Hematopoietic multipotent progenitor cell treated with erythropoietin and hydrocortisone succinate and interleukin-3 and kit ligand, for 15 days (in vitro differentiated cells): Measurements from ENCODE around the gene ASB18.

ENCODE experiments used
- DNase-seq: peaks from one replicate; pipeline ENCODE4 v3.0.0-alpha.2; 2015; ENCODE audit warnings: low spot score

The ASB18 gene

GRCh38 chr2:236240228-236240990 lies 23.8 kb downstream of the ASB18 start:
- no peak for DNase-seq

GRCh38 chr2:236239276-236240065 lies 24.7 kb downstream of the ASB18 start:
- DNase-seq = no peak

GRCh38 chr2:236238751-236239150 lies 25.5 kb downstream of the ASB18 start:
- no peak for DNase-seq

- no peak for DNase-seq
Observed at GRCh38 chr2:236237468-236238190, 26.6 kb downstream of the ASB18 start.

GRCh38 chr2:236236559-236237452 lies 27.4 kb downstream of the ASB18 start:
- no peak for DNase-seq

- DNase-seq = no peak
Observed at GRCh38 chr2:236229186-236229585, 35.0 kb downstream of the ASB18 start.

- DNase-seq = no peak
Observed at GRCh38 chr2:236223675-236224074, 40.5 kb downstream of the ASB18 start.

GRCh38 chr2:236221798-236222197 lies 42.4 kb downstream of the ASB18 start:
- DNase-seq = no peak

- DNase-seq = no peak
Observed at GRCh38 chr2:236219411-236219810, 44.8 kb downstream of the ASB18 start.

- DNase-seq = no peak
Observed at GRCh38 chr2:236217926-236218325, 46.3 kb downstream of the ASB18 start.

- no peak for DNase-seq
Observed at GRCh38 chr2:236216711-236217110, 47.5 kb downstream of the ASB18 start.

- DNase-seq = no peak
Observed at GRCh38 chr2:236215761-236216333, 48.4 kb downstream of the ASB18 start.

GRCh38 chr2:236215196-236215595 lies 49.0 kb downstream of the ASB18 start:
- DNase-seq = no peak

- DNase-seq = no peak
Observed at GRCh38 chr2:236214376-236214995, 49.7 kb downstream of the ASB18 start.

GRCh38 chr2:236211296-236211695 lies 52.9 kb downstream of the ASB18 start:
- DNase-seq = no peak

- DNase-seq = no peak
Observed at GRCh38 chr2:236210536-236210935, 53.7 kb downstream of the ASB18 start.

- DNase-seq = no peak
Observed at GRCh38 chr2:236209996-236210395, 54.2 kb downstream of the ASB18 start.

- DNase-seq = no peak
Observed at GRCh38 chr2:236209535-236209934, 54.7 kb downstream of the ASB18 start.

GRCh38 chr2:236208019-236208926 lies 55.9 kb downstream of the ASB18 start:
- no peak for DNase-seq

- DNase-seq = no peak
Observed at GRCh38 chr2:236207472-236207871, 56.7 kb downstream of the ASB18 start.
